ENCODE data around the gene EYS.

DNA sequence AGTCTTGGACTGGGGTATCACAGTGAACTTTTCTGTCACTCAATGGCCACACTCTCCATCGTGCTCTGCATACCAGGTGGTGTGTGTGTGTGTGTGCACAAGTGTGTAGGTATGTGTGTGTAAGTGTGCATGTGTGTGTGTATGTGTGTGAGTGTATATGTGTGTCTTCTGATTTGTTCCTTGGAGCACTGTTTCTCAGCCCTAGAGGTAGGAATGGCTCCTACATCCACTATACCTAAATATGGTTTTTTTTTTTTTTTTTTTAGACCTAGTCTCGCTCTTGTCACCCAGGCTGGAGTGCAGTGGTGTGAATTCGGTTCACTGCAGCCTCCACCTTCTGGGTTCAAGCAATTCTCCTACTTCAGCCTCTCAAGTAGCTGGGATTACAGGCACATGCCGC is 1834.8 kb downstream of the EYS start:
- TF ChIP-seq EP300 (IDR thresholded peaks at IDR 0.05), result no peak
- TF ChIP-seq, protein P1, sequence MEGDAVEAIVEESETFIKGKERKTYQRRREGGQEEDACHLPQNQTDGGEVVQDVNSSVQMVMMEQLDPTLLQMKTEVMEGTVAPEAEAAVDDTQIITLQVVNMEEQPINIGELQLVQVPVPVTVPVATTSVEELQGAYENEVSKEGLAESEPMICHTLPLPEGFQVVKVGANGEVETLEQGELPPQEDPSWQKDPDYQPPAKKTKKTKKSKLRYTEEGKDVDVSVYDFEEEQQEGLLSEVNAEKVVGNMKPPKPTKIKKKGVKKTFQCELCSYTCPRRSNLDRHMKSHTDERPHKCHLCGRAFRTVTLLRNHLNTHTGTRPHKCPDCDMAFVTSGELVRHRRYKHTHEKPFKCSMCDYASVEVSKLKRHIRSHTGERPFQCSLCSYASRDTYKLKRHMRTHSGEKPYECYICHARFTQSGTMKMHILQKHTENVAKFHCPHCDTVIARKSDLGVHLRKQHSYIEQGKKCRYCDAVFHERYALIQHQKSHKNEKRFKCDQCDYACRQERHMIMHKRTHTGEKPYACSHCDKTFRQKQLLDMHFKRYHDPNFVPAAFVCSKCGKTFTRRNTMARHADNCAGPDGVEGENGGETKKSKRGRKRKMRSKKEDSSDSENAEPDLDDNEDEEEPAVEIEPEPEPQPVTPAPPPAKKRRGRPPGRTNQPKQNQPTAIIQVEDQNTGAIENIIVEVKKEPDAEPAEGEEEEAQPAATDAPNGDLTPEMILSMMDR (IDR thresholded peaks at IDR 0.05), result no peak

Measured in stomach (tissue), 4 donors.